ENCODE results near the gene RRP1B. TPM values are rescaled to one million over a fixed set of nuclear protein-coding genes. Genes with fewer than 3 reads are reported as not detected.

RRP1B gene
- polyA plus RNA-seq, 3 donors, result 3.3 to 6.1 (median 4.5) TPM

DNA sequence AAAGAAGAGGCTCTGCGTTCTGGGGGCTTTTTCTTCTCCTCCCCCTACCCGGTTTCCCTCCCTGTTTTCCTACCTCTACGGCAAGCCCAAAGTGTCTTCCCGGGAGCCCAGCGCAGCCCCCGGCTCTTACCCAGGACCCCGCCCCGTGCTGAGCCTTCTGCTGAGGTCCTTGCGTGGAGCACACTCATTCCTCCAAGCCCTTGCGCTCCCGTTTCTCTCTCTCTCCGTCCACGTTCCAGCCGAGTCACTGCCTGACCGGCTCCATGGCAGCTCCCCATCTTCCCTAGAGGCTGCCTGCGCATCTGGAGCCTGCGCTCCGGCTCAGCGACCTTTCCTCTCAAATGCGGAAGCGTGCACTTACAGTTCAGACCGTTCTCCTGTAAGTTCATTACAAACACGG, 34.6 kb downstream of the RRP1B start:
- Histone ChIP-seq H3K9me3 (replicated peaks in 1 of 2; ENCODE audit: control insufficient read depth in 1 of 2, insufficient read depth in 1 of 2, low read length in 2 of 2) (no peaks in the 10 kb centered on the region), H3K36me3 (replicated peaks in 1 of 2; ENCODE audit: control insufficient read depth in 1 of 2, insufficient read depth in 2 of 2, low read length in 2 of 2) (peaks cover 52 to 74% of the 10 kb centered on the region in 2 donors), H3K9ac (ENCODE audit: insufficient read depth, low read length, poor library complexity, severe bottlenecking) (no peak overlapping the region), H3K4me2 (replicated peaks; ENCODE audit: extremely low read depth, low read length, poor library complexity, severe bottlenecking) (no peak overlapping the region), H3K4me3 (replicated peaks in 1 of 3; ENCODE audit: low read depth in 2 of 3, low read length in 3 of 3) (no peak overlapping the region), H4K20me1 (ENCODE audit: insufficient read depth, low read length) (no peaks in the 10 kb centered on the region), H3K27me3 (ENCODE audit: control insufficient read depth in 2 of 2, insufficient read depth in 2 of 2, low read length in 2 of 2) (no peaks in the 10 kb centered on the region), H3K4me1 (ENCODE audit: control insufficient read depth in 1 of 2, insufficient read depth in 2 of 2, low read length in 2 of 2) (peaks cover 0 to 1% of the 10 kb centered on the region in 2 donors), H3K79me2 (ENCODE audit: insufficient read depth, low read length) (no peaks in the 10 kb centered on the region), H3K27ac (ENCODE audit: low read depth in 1 of 2, low read length in 2 of 2) (no peak overlapping the region), H2AFZ (ENCODE audit: insufficient read depth, low read depth, low read length, poor library complexity, severe bottlenecking) (no peak overlapping the region)
- 98% methylated on average over 22 of the region's 23 CpGs for WGBS (ENCODE audit: insufficient coverage)
- peaks cover 4% of the 10 kb centered on the region for H3K4me1 Mint-ChIP-seq
- TF ChIP-seq, protein P1, sequence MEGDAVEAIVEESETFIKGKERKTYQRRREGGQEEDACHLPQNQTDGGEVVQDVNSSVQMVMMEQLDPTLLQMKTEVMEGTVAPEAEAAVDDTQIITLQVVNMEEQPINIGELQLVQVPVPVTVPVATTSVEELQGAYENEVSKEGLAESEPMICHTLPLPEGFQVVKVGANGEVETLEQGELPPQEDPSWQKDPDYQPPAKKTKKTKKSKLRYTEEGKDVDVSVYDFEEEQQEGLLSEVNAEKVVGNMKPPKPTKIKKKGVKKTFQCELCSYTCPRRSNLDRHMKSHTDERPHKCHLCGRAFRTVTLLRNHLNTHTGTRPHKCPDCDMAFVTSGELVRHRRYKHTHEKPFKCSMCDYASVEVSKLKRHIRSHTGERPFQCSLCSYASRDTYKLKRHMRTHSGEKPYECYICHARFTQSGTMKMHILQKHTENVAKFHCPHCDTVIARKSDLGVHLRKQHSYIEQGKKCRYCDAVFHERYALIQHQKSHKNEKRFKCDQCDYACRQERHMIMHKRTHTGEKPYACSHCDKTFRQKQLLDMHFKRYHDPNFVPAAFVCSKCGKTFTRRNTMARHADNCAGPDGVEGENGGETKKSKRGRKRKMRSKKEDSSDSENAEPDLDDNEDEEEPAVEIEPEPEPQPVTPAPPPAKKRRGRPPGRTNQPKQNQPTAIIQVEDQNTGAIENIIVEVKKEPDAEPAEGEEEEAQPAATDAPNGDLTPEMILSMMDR (IDR thresholded peaks at IDR 0.05), result no peak
- H3K4me3 Mint-ChIP-seq, result no peak overlapping the region
- peaks cover 58 to 73% of the 10 kb centered on the region in 2 donors for H3K36me3 Mint-ChIP-seq
- intact Hi-C loops (cut with micrococcal nuclease), result no loop called here
- peaks cover 0 to 4% (median 0%) of the 10 kb centered on the region in 3 donors for H3K27me3 Mint-ChIP-seq (ENCODE audit: low read depth in 3 of 3)
- DNase-seq, result no peak
- no peak overlapping the region for H3K27ac Mint-ChIP-seq
- H3K9me3 Mint-ChIP-seq, result peaks cover 0 to 2% (median 0%) of the 10 kb centered on the region in 7 donors

DNA sequence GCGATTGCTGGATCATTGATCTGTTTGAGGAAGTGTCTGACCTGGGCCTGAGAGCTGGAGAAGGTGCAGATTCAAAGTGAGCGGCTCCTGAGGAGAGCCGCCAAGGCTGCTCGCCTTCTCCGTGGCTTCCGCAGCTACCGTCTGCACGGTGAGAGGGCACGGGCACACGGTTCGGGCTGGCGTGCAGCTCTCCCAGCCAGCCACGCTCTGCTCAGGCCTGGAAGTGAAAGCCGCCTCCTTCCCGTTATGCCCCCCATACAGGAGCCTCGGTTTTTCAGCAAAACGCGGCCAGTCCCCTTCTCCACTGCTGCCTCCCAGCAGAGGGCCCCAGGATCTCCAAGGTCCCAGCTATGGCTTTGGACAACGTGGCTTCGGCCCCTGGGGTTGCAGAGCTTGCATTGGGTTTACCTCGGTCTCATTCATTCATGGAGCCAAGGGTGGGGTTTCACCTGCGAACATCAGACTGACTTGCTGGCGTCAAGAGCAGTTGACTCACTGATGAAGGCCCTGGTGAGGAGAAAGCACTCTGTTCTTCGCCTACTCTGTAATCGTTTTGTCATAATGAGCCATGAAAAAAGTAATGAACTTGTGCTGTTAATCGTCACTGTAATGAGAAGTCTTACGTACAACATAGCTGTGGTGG, 35.2 kb downstream of the RRP1B start:
- intact Hi-C loops (cut with micrococcal nuclease), result no loop called here
- Mint-ChIP-seq H3K9me3 (peaks cover 0 to 2% (median 0%) of the 10 kb centered on the region in 7 donors), H3K27me3 (ENCODE audit: low read depth in 3 of 3) (peaks cover 0 to 4% (median 0%) of the 10 kb centered on the region in 3 donors), H3K36me3 (peaks cover 56 to 67% of the 10 kb centered on the region in 2 donors), H3K4me3 (no peak overlapping the region), H3K27ac (no peak overlapping the region), H3K4me1 (peaks cover 4% of the 10 kb centered on the region)
- Histone ChIP-seq H3K4me1 (ENCODE audit: control insufficient read depth in 1 of 2, insufficient read depth in 2 of 2, low read length in 2 of 2) (no peaks in the 10 kb centered on the region), H2AFZ (ENCODE audit: insufficient read depth, low read depth, low read length, poor library complexity, severe bottlenecking) (no peak overlapping the region), H3K36me3 (replicated peaks in 1 of 2; ENCODE audit: control insufficient read depth in 1 of 2, insufficient read depth in 2 of 2, low read length in 2 of 2) (peaks cover 49 to 68% of the 10 kb centered on the region in 2 donors), H3K27me3 (ENCODE audit: control insufficient read depth in 2 of 2, insufficient read depth in 2 of 2, low read length in 2 of 2) (no peaks in the 10 kb centered on the region), H3K4me2 (replicated peaks; ENCODE audit: extremely low read depth, low read length, poor library complexity, severe bottlenecking) (no peak overlapping the region), H3K79me2 (ENCODE audit: insufficient read depth, low read length) (no peaks in the 10 kb centered on the region), H4K20me1 (ENCODE audit: insufficient read depth, low read length) (no peaks in the 10 kb centered on the region), H3K9me3 (replicated peaks in 1 of 2; ENCODE audit: control insufficient read depth in 1 of 2, insufficient read depth in 1 of 2, low read length in 2 of 2) (no peaks in the 10 kb centered on the region), H3K27ac (ENCODE audit: low read depth in 1 of 2, low read length in 2 of 2) (no peak overlapping the region), H3K9ac (ENCODE audit: insufficient read depth, low read length, poor library complexity, severe bottlenecking) (no peak overlapping the region), H3K4me3 (replicated peaks in 1 of 3; ENCODE audit: low read depth in 2 of 3, low read length in 3 of 3) (no peak overlapping the region)
- DNase-seq, result no peak
- TF ChIP-seq, protein P1 (IDR thresholded peaks at IDR 0.05), result no peak
- WGBS (ENCODE audit: insufficient coverage), result 97% methylated on average over 23 of the region's 27 CpGs

Data from CD14-positive monocyte (primary cell).